Neural progenitor cell (in vitro differentiated cells): ENCODE results near the gene STN1. TPM values are rescaled to one million over a fixed set of nuclear protein-coding genes. Genes with fewer than 3 reads are reported as not detected.

Experiments used
- DNase-seq: peaks from one replicate; pipeline ENCODE4 v3.0.0-alpha.2; 2016; ENCODE audit warnings: low spot score
- H2AFZ ChIP-seq: fragments of 200-600 bp; sonication (generic); replicated peaks from 2 replicates; pipeline ENCODE4 v1.6.1; 2016; ENCODE audit warnings: antibody characterized with exemption
- H3F3A ChIP-seq: fragments of 200-600 bp; sonication (generic); 2 replicates; pipeline ENCODE4 v1.6.1; 2016; ENCODE audit warnings: antibody characterized with exemption, low read depth
- H3K27ac ChIP-seq: fragments of 200-600 bp; sonication (generic); 2 replicates; pipeline ENCODE4 v1.5.1; 2016; ENCODE audit warnings: mild to moderate bottlenecking
- H3K27me3 ChIP-seq: fragments of 200-600 bp; sonication (generic); 2 replicates; pipeline ENCODE4 v1.6.1; 2016; ENCODE audit warnings: mild to moderate bottlenecking, moderate library complexity
- H3K36me3 ChIP-seq: fragments of 200-600 bp; sonication (generic); 2 replicates; pipeline ENCODE4 v1.5.1; 2016
- H3K4me1 ChIP-seq: fragments of 200-600 bp; sonication (generic); 2 replicates; pipeline ENCODE4 v1.6.1; 2016; ENCODE audit warnings: mixed run types
- H3K4me2 ChIP-seq: fragments of 200-600 bp; sonication (generic); 2 replicates; pipeline ENCODE4 v1.6.1; 2016
- H3K4me3 ChIP-seq: fragments of 200-600 bp; sonication (generic); 2 replicates; pipeline ENCODE4 v1.5.1; 2016
- H3K79me2 ChIP-seq: fragments of 200-600 bp; sonication (generic); 2 replicates; pipeline ENCODE4 v1.6.1; 2016; ENCODE audit warnings: low read depth
- H3K9ac ChIP-seq: fragments of 200-600 bp; sonication (generic); 2 replicates; pipeline ENCODE4 v1.6.1; 2016
- H3K9me3 ChIP-seq: fragments of 200-600 bp; sonication (generic); 2 replicates; pipeline ENCODE4 v1.5.1; 2016; ENCODE audit warnings: low read depth
- H4K20me1 ChIP-seq: fragments of 200-600 bp; sonication (generic); 2 replicates; pipeline ENCODE4 v1.6.1; 2016; ENCODE audit warnings: low read depth
- H3K27ac Mint-ChIP-seq: 3 replicates; pipeline ENCODE4 v1.8.0; 2021; ENCODE audit warnings: mixed read lengths
- H3K27me3 Mint-ChIP-seq: 2 replicates; pipeline ENCODE4 v1.8.0; 2022; ENCODE audit warnings: low read depth, mild to moderate bottlenecking, inconsistent platforms, moderate library complexity, mixed read lengths; ENCODE audit not compliant: insufficient read depth
- H3K36me3 Mint-ChIP-seq: 3 replicates; pipeline ENCODE4 v1.8.0; 2021; ENCODE audit warnings: mixed read lengths
- H3K4me1 Mint-ChIP-seq: 3 replicates; pipeline ENCODE4 v1.8.0; 2021; ENCODE audit warnings: mixed read lengths
- H3K4me3 Mint-ChIP-seq: 3 replicates; pipeline ENCODE4 v1.8.0; 2021; ENCODE audit warnings: mild to moderate bottlenecking, moderate library complexity, mixed read lengths
- H3K9me3 Mint-ChIP-seq: 3 replicates; pipeline ENCODE4 v1.8.0; 2020; ENCODE audit warnings: mixed read lengths
- CTCF ChIP-seq: fragments of 200-600 bp; sonication (generic); IDR thresholded peaks from 2 replicates; pipeline ENCODE4 v1.5.1; 2017; ENCODE audit warnings: antibody characterized with exemption, mild to moderate bottlenecking
- EZH2 ChIP-seq: fragments of 200-600 bp; sonication (generic); IDR thresholded peaks from 2 replicates; pipeline ENCODE4 v1.6.1; 2017; ENCODE audit warnings: antibody characterized with exemption, mild to moderate bottlenecking, moderate library complexity
- EZH2phosphoT487 ChIP-seq: fragments of 200-600 bp; sonication (generic); IDR thresholded peaks from 2 replicates; pipeline ENCODE4 v1.6.1; 2017; ENCODE audit warnings: antibody characterized with exemption
- total RNA-seq: library from RNA; depleted of rRNA; stranded (reverse); fragments of >200 nt; gene quantifications from 2 replicates; pipeline ENCODE4 v1.2.3, GENCODE V29; 2015; ENCODE audit warnings: low replicate concordance

Gene STN1
- total RNA-seq, 1 donor from 2014 or later: 32.0 TPM

- Histone ChIP-seq H3K36me3 (peaks cover 5% of the 10 kb centered on the region), H3K9me3 (peaks cover 7% of the 10 kb centered on the region), H3K4me2 (peak overlapping the region; percentile 92), H3K27me3 (no peaks in the 10 kb centered on the region), H3K79me2 (peaks cover 11% of the 10 kb centered on the region), H3K9ac (no peak overlapping the region), H4K20me1 (no peaks in the 10 kb centered on the region), H2AFZ (no peak overlapping the region), H3K4me3 (peak overlapping the region; percentile 63), H3F3A (peaks cover 20% of the 10 kb centered on the region), H3K27ac (no peak overlapping the region), H3K4me1 (peaks cover 17% of the 10 kb centered on the region)
- peak overlapping the region; percentile 56 for H3K4me3 Mint-ChIP-seq
- H3K36me3 Mint-ChIP-seq: peaks cover 13% of the 10 kb centered on the region
- no peak for DNase-seq
- peaks cover 9% of the 10 kb centered on the region for H3K9me3 Mint-ChIP-seq
- H3K27me3 Mint-ChIP-seq: peaks cover 3% of the 10 kb centered on the region
- no peak overlapping the region for H3K27ac Mint-ChIP-seq
- TF ChIP-seq EZH2: no peak
- TF ChIP-seq EZH2phosphoT487: no peak
- TF ChIP-seq CTCF: no peak
- peaks cover 44% of the 10 kb centered on the region for H3K4me1 Mint-ChIP-seq
These were observed 1.7 kb downstream of the STN1 start for GRCh38 chr10:103916254-103916653.

- no peaks in the 10 kb centered on the region for H3K27me3 ChIP-seq
- Mint-ChIP-seq H3K27me3 (peaks cover 3% of the 10 kb centered on the region), H3K9me3 (peaks cover 9% of the 10 kb centered on the region), H3K36me3 (peaks cover 13% of the 10 kb centered on the region), H3K4me1 (peaks cover 45% of the 10 kb centered on the region), H3K27ac (no peak overlapping the region), H3K4me3 (peak overlapping the region; percentile 56)
- H4K20me1 ChIP-seq: no peaks in the 10 kb centered on the region
- H3K27ac ChIP-seq: no peak overlapping the region
- H3K4me1 ChIP-seq: peaks cover 19% of the 10 kb centered on the region
- no peak for DNase-seq
- H3K36me3 ChIP-seq: peaks cover 5% of the 10 kb centered on the region
- H3K9me3 ChIP-seq: peaks cover 7% of the 10 kb centered on the region
- no peak overlapping the region for H3K4me3 ChIP-seq
- H2AFZ ChIP-seq: no peak overlapping the region
- no peak overlapping the region for H3K9ac ChIP-seq
- H3K4me2 ChIP-seq: no peak overlapping the region
- TF ChIP-seq CTCF (no peak), EZH2phosphoT487 (no peak), EZH2 (no peak)
- H3F3A ChIP-seq: peaks cover 20% of the 10 kb centered on the region
- peaks cover 11% of the 10 kb centered on the region for H3K79me2 ChIP-seq
These were observed 2.2 kb downstream of the STN1 start for GRCh38 chr10:103915796-103916195.

- H3K4me3 Mint-ChIP-seq: no peak overlapping the region
- Histone ChIP-seq H3K79me2 (peaks cover 11% of the 10 kb centered on the region), H3K4me1 (peaks cover 37% of the 10 kb centered on the region), H2AFZ (no peak overlapping the region), H3K9ac (no peak overlapping the region), H3K27me3 (no peaks in the 10 kb centered on the region), H4K20me1 (no peaks in the 10 kb centered on the region), H3K4me2 (no peak overlapping the region), H3F3A (peaks cover 33% of the 10 kb centered on the region), H3K9me3 (peaks cover 7% of the 10 kb centered on the region), H3K27ac (no peak overlapping the region), H3K36me3 (peaks cover 5% of the 10 kb centered on the region), H3K4me3 (no peak overlapping the region)
- H3K9me3 Mint-ChIP-seq: peaks cover 9% of the 10 kb centered on the region
- H3K36me3 Mint-ChIP-seq: peaks cover 13% of the 10 kb centered on the region
- H3K27me3 Mint-ChIP-seq: no peaks in the 10 kb centered on the region
- DNase-seq: no peak
- H3K4me1 Mint-ChIP-seq: peaks cover 60% of the 10 kb centered on the region
- TF ChIP-seq CTCF (no peak), EZH2phosphoT487 (no peak)
- H3K27ac Mint-ChIP-seq: peak overlapping the region; percentile 46
These were observed 5.2 kb downstream of the STN1 start for GRCh38 chr10:103912759-103913158.
